ENCODE measurements around the gene PKP4. TPM values are rescaled to one million over a fixed set of nuclear protein-coding genes. Genes with fewer than 3 reads are reported as not detected.
A peak's percentile ranks its signal among the peaks of the same experiment; 100 is the strongest.

The PKP4 gene
- total and polyA plus RNA-seq, 2 of the 8 experiments (the other 6 are each of a cell fraction or from before 2014, with no cell fraction given) = 48.2 to 88.0 TPM

GRCh38 chr2:158529379-158530259 lies 72.9 kb downstream of the PKP4 start:
- FAIRE-seq (no peak), DNase-seq (ENCODE audit: low read depth in 1 of 2, low spot score in 2 of 2) (no peak)
- H2BK120ac ChIP-seq (replicated peaks; ENCODE audit: low read depth, low read length) = no peak overlapping the region
- no peak overlapping the region for H2BK12ac ChIP-seq (ENCODE audit: low read depth, low read length)
- no peak overlapping the region for H3K56ac ChIP-seq (replicated peaks; ENCODE audit: insufficient read length, low read depth, low read length)
- POLR2A ChIA-PET (ENCODE audit: partially characterized antibody) = interaction anchor here (1.2 kb wide), 1 partner anchor 17 kb away, joined by 3 read pairs; no protein-coding TSS in a partner anchor
- H3K23ac ChIP-seq (ENCODE audit: insufficient read length) = no peak overlapping the region
- no peak overlapping the region for H3K27ac ChIP-seq (ENCODE audit: low read depth, low read length)
- H2AK5ac ChIP-seq (ENCODE audit: low read depth, low read length) = 0 out of 2 replicates have a peak overlapping the region, but pooled peaks have one; percentile 28
- no peaks in the 10 kb centered on the region; a peak in 1 of 7 replicates for H3K4me1 ChIP-seq (replicated peaks in 1 of 4; ENCODE audit: control insufficient read depth in 3 of 4, insufficient read depth in 4 of 4, low read length in 3 of 4)
- H3K4ac ChIP-seq (replicated peaks; ENCODE audit: insufficient read length, low read depth, low read length) = no peak overlapping the region
- H3K36me3 ChIP-seq (ENCODE audit: control insufficient read depth in 2 of 4, insufficient read depth in 4 of 4, low read length in 3 of 4) = peaks cover 0 to 3% (median 0%) of the 10 kb centered on the region in 4 experiments; a peak in 1 of 8 replicates
- WGBS, 2 experiments (ENCODE audit: extremely low coverage in 1 of 2, insufficient coverage in 1 of 2, insufficient read length in 1 of 2, insufficient replicate concordance in 2 of 2, low coverage in 1 of 2, low lambda C conversion rate in 2 of 2, missing lambda C conversion rate in 1 of 2) = 90% methylated on average over 4 of the region's 4 CpGs; no CpG with 5 or more reads in 1 of the 2 experiments
- no peak overlapping the region for H3K9ac ChIP-seq (replicated peaks in 1 of 4; ENCODE audit: extremely low read depth in 1 of 4, low read depth in 3 of 4, low read length in 3 of 4)
- H3K18ac ChIP-seq (ENCODE audit: extremely low read depth, low read length) = no peak overlapping the region
- no peak overlapping the region for H4K91ac ChIP-seq (replicated peaks; ENCODE audit: insufficient read length, low read length)
- no peak for TF ChIP-seq YY1 (IDR thresholded peaks at IDR 0.05; ENCODE audit: low read depth, low read length)
- no peak for TF ChIP-seq RBBP5 (IDR thresholded peaks at IDR 0.05; ENCODE audit: borderline replicate concordance, low read depth, low read length)
- TF ChIP-seq TBP (IDR thresholded peaks at IDR 0.05; ENCODE audit: low read depth, low read length) = no peak
- H3K79me2 ChIP-seq (ENCODE audit: control insufficient read depth in 1 of 2, insufficient read depth in 2 of 2, low read length in 2 of 2) = peaks cover 2 to 14% of the 10 kb centered on the region in 2 experiments; a peak in 1 of 4 replicates
- H3K4me3 ChIP-seq (ENCODE audit: extremely low read depth in 1 of 4, insufficient read depth in 2 of 4, low read depth in 3 of 4, low read length in 4 of 4) = no peak overlapping the region
- no peak overlapping the region for H4K5ac ChIP-seq (ENCODE audit: insufficient read length, low read depth, low read length)
- CTCF ChIA-PET (ENCODE audit: partially characterized antibody) = interaction anchor here (0.6 to 2.6 kb wide), 13 partner anchors 11 to 489 kb away, joined by 3 to 8 read pairs (median 4); no protein-coding TSS in a partner anchor
- H2BK20ac ChIP-seq (ENCODE audit: low read length) = no peak overlapping the region
- no peak overlapping the region for H2BK5ac ChIP-seq (ENCODE audit: low read depth, low read length)
- no peak overlapping the region for H2BK15ac ChIP-seq (ENCODE audit: low read length)
- H3K27me3 ChIP-seq (replicated peaks in 1 of 4; ENCODE audit: control insufficient read depth in 3 of 4, extremely low read depth in 1 of 4, insufficient read depth in 3 of 4, low read length in 3 of 4) = no peaks in the 10 kb centered on the region
- no peaks in the 10 kb centered on the region for H3K9me3 ChIP-seq (ENCODE audit: insufficient read depth in 2 of 2, low read depth in 1 of 2, low read length in 1 of 2)
- H3K14ac ChIP-seq (ENCODE audit: insufficient read length) = peak overlapping the region; percentile 42
- H2AFZ ChIP-seq (ENCODE audit: low read length) = no peak overlapping the region
- H3K23me2 ChIP-seq (ENCODE audit: low read depth, low read length) = no peaks in the 10 kb centered on the region
- no peak overlapping the region for H4K8ac ChIP-seq (ENCODE audit: extremely low read depth, insufficient read depth, low read length)
- no peaks in the 10 kb centered on the region for H3K79me1 ChIP-seq (ENCODE audit: low read depth, low read length)
- no peak overlapping the region for H3K4me2 ChIP-seq (ENCODE audit: insufficient read depth in 1 of 2, low read depth in 2 of 2, low read length in 2 of 2)
- H4K20me1 ChIP-seq (replicated peaks in 1 of 2; ENCODE audit: control insufficient read depth in 1 of 2, insufficient read depth in 2 of 2, low read length in 2 of 2) = peaks cover 0 to 5% of the 10 kb centered on the region in 2 experiments
